ENCODE measurements around the gene LRRC17. TPM values are rescaled to one million over a fixed set of nuclear protein-coding genes. Genes with fewer than 3 reads are reported as not detected.

The LRRC17 gene
- polyA plus RNA-seq, 1 donor from 2014 or later: 6.7 TPM

- Histone ChIP-seq H4K20me1 (ENCODE audit: insufficient read depth) (no peaks in the 10 kb centered on the region), H3K4me3 (ENCODE audit: low read length) (no peak overlapping the region), H3K9ac (ENCODE audit: low read length) (no peak overlapping the region), H3K36me3 (ENCODE audit: insufficient read depth, low read length) (no peaks in the 10 kb centered on the region), H3K4me2 (ENCODE audit: low read length) (no peak overlapping the region), H3K9me3 (ENCODE audit: low read length) (no peaks in the 10 kb centered on the region), H3F3A (ENCODE audit: insufficient read depth, low read length, poor library complexity, severe bottlenecking) (no peaks in the 10 kb centered on the region), H2AFZ (ENCODE audit: low read depth, low read length) (no peak overlapping the region), H3K27ac (ENCODE audit: low read length) (no peak overlapping the region), H3K79me2 (replicated peaks; ENCODE audit: insufficient read depth, low read length) (no peaks in the 10 kb centered on the region), H3K27me3 (ENCODE audit: insufficient read depth, low read depth, low read length) (no peaks in the 10 kb centered on the region), H3K9me2 (ENCODE audit: insufficient read depth, low read length) (no peaks in the 10 kb centered on the region)
- TF ChIP-seq, protein P1, sequence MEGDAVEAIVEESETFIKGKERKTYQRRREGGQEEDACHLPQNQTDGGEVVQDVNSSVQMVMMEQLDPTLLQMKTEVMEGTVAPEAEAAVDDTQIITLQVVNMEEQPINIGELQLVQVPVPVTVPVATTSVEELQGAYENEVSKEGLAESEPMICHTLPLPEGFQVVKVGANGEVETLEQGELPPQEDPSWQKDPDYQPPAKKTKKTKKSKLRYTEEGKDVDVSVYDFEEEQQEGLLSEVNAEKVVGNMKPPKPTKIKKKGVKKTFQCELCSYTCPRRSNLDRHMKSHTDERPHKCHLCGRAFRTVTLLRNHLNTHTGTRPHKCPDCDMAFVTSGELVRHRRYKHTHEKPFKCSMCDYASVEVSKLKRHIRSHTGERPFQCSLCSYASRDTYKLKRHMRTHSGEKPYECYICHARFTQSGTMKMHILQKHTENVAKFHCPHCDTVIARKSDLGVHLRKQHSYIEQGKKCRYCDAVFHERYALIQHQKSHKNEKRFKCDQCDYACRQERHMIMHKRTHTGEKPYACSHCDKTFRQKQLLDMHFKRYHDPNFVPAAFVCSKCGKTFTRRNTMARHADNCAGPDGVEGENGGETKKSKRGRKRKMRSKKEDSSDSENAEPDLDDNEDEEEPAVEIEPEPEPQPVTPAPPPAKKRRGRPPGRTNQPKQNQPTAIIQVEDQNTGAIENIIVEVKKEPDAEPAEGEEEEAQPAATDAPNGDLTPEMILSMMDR (IDR thresholded peaks at IDR 0.05; ENCODE audit: poor library complexity, severe bottlenecking): no peak
- no peak for TF ChIP-seq EZH2 (IDR thresholded peaks at IDR 0.05; ENCODE audit: borderline replicate concordance, insufficient read depth, low read length, poor library complexity, severe bottlenecking)
- no peak for TF ChIP-seq RAD21 (conservative IDR thresholded peaks at IDR 0.05)
- no peak for TF ChIP-seq EP300 (conservative IDR thresholded peaks at IDR 0.05; ENCODE audit: poor library complexity, severe bottlenecking)
- no peak for TF ChIP-seq MXI1 (conservative IDR thresholded peaks at IDR 0.05; ENCODE audit: poor library complexity, severe bottlenecking)
- TF ChIP-seq REST (IDR thresholded peaks at IDR 0.05; ENCODE audit: borderline replicate concordance): no peak
- TF ChIP-seq POLR2AphosphoS5 (IDR thresholded peaks at IDR 0.05): no peak
- TF ChIP-seq SMC3 (conservative IDR thresholded peaks at IDR 0.05; ENCODE audit: poor library complexity): no peak
- no peak for TF ChIP-seq TAF1 (IDR thresholded peaks at IDR 0.05; ENCODE audit: low read depth)
These were observed 22.9 kb upstream of the LRRC17 start for GRCh38 chr7:102889851-102890250.

DNA sequence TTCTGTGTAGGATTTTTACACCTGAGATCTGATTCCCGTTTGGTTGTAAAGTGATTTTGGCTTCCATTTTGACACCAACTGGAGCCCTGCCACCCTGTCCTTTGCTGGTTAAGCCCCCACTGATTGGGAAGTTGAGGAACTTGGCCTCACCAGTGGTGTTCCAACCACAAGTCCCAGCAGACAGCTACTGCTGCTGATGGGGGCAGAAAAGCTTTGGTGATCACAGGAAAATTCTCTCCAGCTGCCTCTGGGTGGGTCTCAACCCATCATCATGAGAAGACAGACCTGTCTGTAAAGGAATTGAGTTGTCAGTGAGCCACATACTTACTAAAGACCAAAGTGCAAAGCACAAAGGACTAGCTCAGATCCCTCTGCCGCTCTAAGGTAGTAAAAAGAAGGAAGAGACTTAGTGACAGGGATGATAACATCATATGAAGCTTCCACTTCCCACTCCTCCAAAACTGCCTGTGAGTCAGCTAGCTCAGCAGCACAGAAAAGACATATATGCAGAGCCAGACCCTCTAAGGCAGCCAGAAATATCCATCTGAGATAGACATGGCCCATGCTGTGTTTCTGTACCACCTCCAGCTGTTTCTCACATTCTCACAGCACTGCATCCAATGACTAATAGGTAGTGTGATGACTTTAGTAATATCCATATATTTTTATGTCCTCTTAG lies 22.4 kb upstream of the LRRC17 start:
- Histone ChIP-seq H2AFZ (ENCODE audit: low read depth, low read length) (no peak overlapping the region), H3K4me3 (ENCODE audit: low read length) (no peak overlapping the region), H3K4me2 (ENCODE audit: low read length) (no peak overlapping the region), H3K9me3 (ENCODE audit: low read length) (no peaks in the 10 kb centered on the region), H3K27ac (ENCODE audit: low read length) (no peak overlapping the region), H3F3A (ENCODE audit: insufficient read depth, low read length, poor library complexity, severe bottlenecking) (no peaks in the 10 kb centered on the region), H4K20me1 (ENCODE audit: insufficient read depth) (no peaks in the 10 kb centered on the region), H3K9ac (ENCODE audit: low read length) (no peak overlapping the region), H3K9me2 (ENCODE audit: insufficient read depth, low read length) (no peaks in the 10 kb centered on the region), H3K27me3 (ENCODE audit: insufficient read depth, low read depth, low read length) (no peaks in the 10 kb centered on the region), H3K79me2 (replicated peaks; ENCODE audit: insufficient read depth, low read length) (no peaks in the 10 kb centered on the region), H3K36me3 (ENCODE audit: insufficient read depth, low read length) (no peaks in the 10 kb centered on the region)
- TF ChIP-seq MXI1 (conservative IDR thresholded peaks at IDR 0.05; ENCODE audit: poor library complexity, severe bottlenecking) (no peak), TAF1 (IDR thresholded peaks at IDR 0.05; ENCODE audit: low read depth) (no peak), POLR2AphosphoS5 (IDR thresholded peaks at IDR 0.05) (no peak), EZH2 (IDR thresholded peaks at IDR 0.05; ENCODE audit: borderline replicate concordance, insufficient read depth, low read length, poor library complexity, severe bottlenecking) (no peak), EP300 (conservative IDR thresholded peaks at IDR 0.05; ENCODE audit: poor library complexity, severe bottlenecking) (no peak), REST (IDR thresholded peaks at IDR 0.05; ENCODE audit: borderline replicate concordance) (no peak), SMC3 (conservative IDR thresholded peaks at IDR 0.05; ENCODE audit: poor library complexity) (no peak), RAD21 (conservative IDR thresholded peaks at IDR 0.05) (no peak)
- TF ChIP-seq, protein P1 (IDR thresholded peaks at IDR 0.05; ENCODE audit: poor library complexity, severe bottlenecking): no peak

Measured in neural cell (in vitro differentiated cells).